A172 (cell line): Measurements from ENCODE around the gene JOSD2. TPM values are rescaled to one million over a fixed set of nuclear protein-coding genes. Genes with fewer than 3 reads are reported as not detected.
"Not testable (repeated sequence)": the region's sequence is repeated elsewhere in the genome, so short reads cannot be mapped to it uniquely, and the experiment has no call there.

ENCODE experiments used
- DNase-seq: peaks from one replicate; pipeline ENCODE4 v3.0.0-alpha.2; 2015; ENCODE audit warnings: low spot score
- total RNA-seq: library from RNA; depleted of rRNA; stranded (reverse); fragments of >200 nt; shearing (Covaris generic); gene quantifications from 2 replicates; pipeline ENCODE4 v1.2.3, GENCODE V29; 2014

JOSD2 gene
- total RNA-seq, 1 experiment from 2014 or later, result 38.4 TPM

- peak; percentile 78 for DNase-seq
Measured at GRCh38 chr19:50478901-50479715, 31.9 kb downstream of the JOSD2 start.

GRCh38 chr19:50477751-50478515, 33.1 kb downstream of the JOSD2 start:
- no peak for DNase-seq

- DNase-seq, result no peak
Measured at GRCh38 chr19:50476907-50477238, 34.1 kb downstream of the JOSD2 start.

- peak; percentile 70 for DNase-seq
Measured at GRCh38 chr19:50476224-50476906, 34.6 kb downstream of the JOSD2 start, which contains the start of the genes EMC10 and GARIN5A. Gene EMC10 (plus strand): TSS chr19:50476507. CDS start chr19:50476545, 38 bp downstream. Gene GARIN5A (minus strand): TSS chr19:50476848. CDS start chr19:50476388, 460 bp downstream.

- no peak for DNase-seq
Measured at GRCh38 chr19:50475736-50476223, 35.2 kb downstream of the JOSD2 start.

- no peak for DNase-seq
Measured at GRCh38 chr19:50475101-50475568, 35.9 kb downstream of the JOSD2 start.

- DNase-seq, result not testable (repeated sequence)
Measured at GRCh38 chr19:50473336-50473735, 37.7 kb downstream of the JOSD2 start.

- DNase-seq, result no peak
Measured at GRCh38 chr19:50468818-50469217, 42.2 kb downstream of the JOSD2 start.

- no peak for DNase-seq
Measured at GRCh38 chr19:50467566-50467965, 43.4 kb downstream of the JOSD2 start.

GRCh38 chr19:50466706-50467039, 44.3 kb downstream of the JOSD2 start:
- no peak for DNase-seq

GRCh38 chr19:50465986-50466705, 44.8 kb downstream of the JOSD2 start:
- DNase-seq, result no peak

- DNase-seq, result no peak
Measured at GRCh38 chr19:50465000-50465399, 46.0 kb downstream of the JOSD2 start.

- no peak for DNase-seq
Measured at GRCh38 chr19:50464348-50464747, 46.6 kb downstream of the JOSD2 start.

GRCh38 chr19:50462970-50463369, 48.0 kb downstream of the JOSD2 start:
- no peak for DNase-seq

GRCh38 chr19:50461066-50461875, 49.7 kb downstream of the JOSD2 start:
- DNase-seq, result peak; percentile 73

- peak; percentile 75 for DNase-seq
Measured at GRCh38 chr19:50460161-50460765, 50.7 kb downstream of the JOSD2 start.

GRCh38 chr19:50459638-50460037, 51.4 kb downstream of the JOSD2 start:
- DNase-seq, result no peak

GRCh38 chr19:50459067-50459456, 51.9 kb downstream of the JOSD2 start:
- no peak for DNase-seq

- no peak for DNase-seq
Measured at GRCh38 chr19:50458396-50459066, 52.5 kb downstream of the JOSD2 start.

- DNase-seq, result no peak
Measured at GRCh38 chr19:50457300-50457699, 53.7 kb downstream of the JOSD2 start.
